Vagina (tissue), 2 donors: Measurements from ENCODE around the gene TOP3B.

Experiments used
- CTCF ChIP-seq, 3 experiments: fragments of 450-650 bp in 2 of 3; fragments of 200-600 bp in 1 of 3; sonication (generic) in 1 of 3; IDR thresholded peaks; one replicate each; pipeline ENCODE4 v1.5.1; 2017 to 2019; ENCODE audit warnings: antibody characterized with exemption in 3 of 3, mild to moderate bottlenecking in 2 of 3, moderate library complexity in 2 of 3
- POLR2A ChIP-seq, 2 donors: fragments of 450-650 bp; IDR thresholded peaks; one replicate each; pipeline ENCODE4 v1.6.1; 2017; ENCODE audit warnings: antibody characterized with exemption in 2 of 2, mild to moderate bottlenecking in 2 of 2, moderate library complexity in 2 of 2
- POLR2AphosphoS5 ChIP-seq, 2 donors: sonication (generic); formaldehyde crosslinking; IDR thresholded peaks; one replicate each; pipeline ENCODE4 v1.9.0; 2017; ENCODE audit warnings: antibody characterized with exemption in 2 of 2, mild to moderate bottlenecking in 2 of 2, low read depth in 1 of 2; ENCODE audit not compliant: insufficient read depth in 1 of 2

- TF ChIP-seq CTCF (IDR thresholded peaks at IDR 0.05) (no peak), POLR2A (IDR thresholded peaks at IDR 0.05) (no peak), POLR2AphosphoS5 (IDR thresholded peaks at IDR 0.05; ENCODE audit: insufficient read depth in 1 of 2, low read depth in 1 of 2) (no peak)
Measured at GRCh38 chr22:21964234-21964633, 18.4 kb downstream of the TOP3B start.
